Epithelial cell of prostate (primary cell): ENCODE results near the gene SPATA16.
"Not testable (repeated sequence)": the region's sequence is repeated elsewhere in the genome, so short reads cannot be mapped to it uniquely, and the experiment has no call there.

Experiments
- DNase-seq: peaks from one replicate; pipeline ENCODE4 v3.0.0-alpha.2; 2011; ENCODE audit warnings: low read depth, low spot score
- H3K27ac ChIP-seq: fragments of 450-650 bp; 2 replicates; pipeline ENCODE4 v1.5.1; 2017; ENCODE audit warnings: mild to moderate bottlenecking

Gene SPATA16

GRCh38 chr3:172972717-172973116 lies 168.3 kb downstream of the SPATA16 start:
- H3K27ac ChIP-seq, result no peak overlapping the region
- DNase-seq, result no peak

- H3K27ac ChIP-seq, result no peak overlapping the region
- DNase-seq, result no peak
These were observed 169.0 kb downstream of the SPATA16 start for GRCh38 chr3:172972067-172972466.

- DNase-seq, result no peak
- no peak overlapping the region for H3K27ac ChIP-seq
These were observed 172.4 kb downstream of the SPATA16 start for GRCh38 chr3:172968646-172969045.

- no peak overlapping the region for H3K27ac ChIP-seq
- DNase-seq, result no peak
These were observed 175.8 kb downstream of the SPATA16 start for GRCh38 chr3:172965256-172965655.

GRCh38 chr3:172960626-172961182 lies 180.3 kb downstream of the SPATA16 start:
- DNase-seq, H3K27ac ChIP-seq: not testable (repeated sequence)

- no peak overlapping the region for H3K27ac ChIP-seq
- DNase-seq, result no peak
These were observed 182.5 kb downstream of the SPATA16 start for GRCh38 chr3:172958565-172958964.

GRCh38 chr3:172953571-172953970 lies 187.5 kb downstream of the SPATA16 start:
- H3K27ac ChIP-seq, result no peak overlapping the region
- DNase-seq, result no peak

- H3K27ac ChIP-seq, result no peak overlapping the region
- DNase-seq, result no peak
These were observed 189.5 kb downstream of the SPATA16 start for GRCh38 chr3:172951511-172951910.

- no peak for DNase-seq
- no peak overlapping the region for H3K27ac ChIP-seq
These were observed 195.0 kb downstream of the SPATA16 start for GRCh38 chr3:172946061-172946460.

GRCh38 chr3:172939651-172940293 lies 201.3 kb downstream of the SPATA16 start:
- no peak overlapping the region for H3K27ac ChIP-seq
- no peak for DNase-seq

GRCh38 chr3:172938788-172939187 lies 202.2 kb downstream of the SPATA16 start:
- no peak for DNase-seq
- H3K27ac ChIP-seq, result no peak overlapping the region

- no peak for DNase-seq
- H3K27ac ChIP-seq, result no peak overlapping the region
These were observed 209.2 kb downstream of the SPATA16 start for GRCh38 chr3:172931746-172932285.

GRCh38 chr3:172929451-172929850 lies 211.6 kb downstream of the SPATA16 start:
- no peak overlapping the region for H3K27ac ChIP-seq
- no peak for DNase-seq

- DNase-seq, result no peak
- H3K27ac ChIP-seq, result no peak overlapping the region
These were observed 216.5 kb downstream of the SPATA16 start for GRCh38 chr3:172924546-172924945.

- DNase-seq, result no peak
- H3K27ac ChIP-seq, result no peak overlapping the region
These were observed 221.7 kb downstream of the SPATA16 start for GRCh38 chr3:172919297-172919683.

GRCh38 chr3:172918568-172919296 lies 222.3 kb downstream of the SPATA16 start:
- no peak overlapping the region for H3K27ac ChIP-seq
- no peak for DNase-seq

GRCh38 chr3:172918165-172918564 lies 222.9 kb downstream of the SPATA16 start:
- no peak for DNase-seq
- H3K27ac ChIP-seq, result no peak overlapping the region

- no peak for DNase-seq
- H3K27ac ChIP-seq, result no peak overlapping the region
These were observed 225.0 kb downstream of the SPATA16 start for GRCh38 chr3:172915911-172916514.

- DNase-seq, result no peak
- H3K27ac ChIP-seq, result no peak overlapping the region
These were observed 226.2 kb downstream of the SPATA16 start for GRCh38 chr3:172914854-172915253.

- H3K27ac ChIP-seq, result no peak overlapping the region
- no peak for DNase-seq
These were observed 227.0 kb downstream of the SPATA16 start for GRCh38 chr3:172913911-172914655.
